Measurements from ENCODE around the gene WARS2.
"Not testable (repeated sequence)": the region's sequence is repeated elsewhere in the genome, so short reads cannot be mapped to it uniquely, and the experiment has no call there.

Gene WARS2

GRCh38 chr1:119140177-119141019 lies at the start of gene WARS2:
Gene WARS2, minus strand, starts transcription at chr1:119140653. Its CDS starts 9 bp downstream, at chr1:119140644.
- in situ Hi-C loops (cut with HindIII; ENCODE audit: low sequenced_read_pairs), result loop anchor here (25.0 kb wide), 1 partner anchor 128 kb away; no protein-coding TSS in a partner anchor

GRCh38 chr1:119188926-119189325 lies 48.5 kb upstream of the WARS2 start:
- in situ Hi-C loops (cut with HindIII; ENCODE audit: low sequenced_read_pairs), result no loop called here

GRCh38 chr1:119187416-119187815 lies 47.0 kb upstream of the WARS2 start:
- in situ Hi-C loops (cut with HindIII; ENCODE audit: low sequenced_read_pairs), result no loop called here

- in situ Hi-C loops (cut with HindIII; ENCODE audit: low sequenced_read_pairs), result no loop called here
These were observed 46.0 kb upstream of the WARS2 start for GRCh38 chr1:119186471-119186870.

- in situ Hi-C loops (cut with HindIII; ENCODE audit: low sequenced_read_pairs), result no loop called here
These were observed 44.5 kb upstream of the WARS2 start for GRCh38 chr1:119184972-119185371.

GRCh38 chr1:119181218-119181617 lies 40.8 kb upstream of the WARS2 start:
- in situ Hi-C loops (cut with HindIII; ENCODE audit: low sequenced_read_pairs), result no loop called here

GRCh38 chr1:119179051-119179450 lies 38.6 kb upstream of the WARS2 start:
- in situ Hi-C loops (cut with HindIII; ENCODE audit: low sequenced_read_pairs), result no loop called here

- in situ Hi-C loops (cut with HindIII; ENCODE audit: low sequenced_read_pairs), result not testable (repeated sequence)
These were observed 32.5 kb upstream of the WARS2 start for GRCh38 chr1:119172927-119173326.

GRCh38 chr1:119171381-119172010 lies 31.0 kb upstream of the WARS2 start:
- in situ Hi-C loops (cut with HindIII; ENCODE audit: low sequenced_read_pairs), result not testable (repeated sequence)

- in situ Hi-C loops (cut with HindIII; ENCODE audit: low sequenced_read_pairs), result no loop called here
These were observed 22.9 kb upstream of the WARS2 start for GRCh38 chr1:119163396-119163795.

GRCh38 chr1:119160866-119161265 lies 20.4 kb upstream of the WARS2 start:
- in situ Hi-C loops (cut with HindIII; ENCODE audit: low sequenced_read_pairs), result no loop called here

GRCh38 chr1:119160409-119160808 lies 20.0 kb upstream of the WARS2 start:
- in situ Hi-C loops (cut with HindIII; ENCODE audit: low sequenced_read_pairs), result no loop called here

- in situ Hi-C loops (cut with HindIII; ENCODE audit: low sequenced_read_pairs), result no loop called here
These were observed 19.5 kb upstream of the WARS2 start for GRCh38 chr1:119159966-119160365.

GRCh38 chr1:119159111-119159510 lies 18.7 kb upstream of the WARS2 start:
- in situ Hi-C loops (cut with HindIII; ENCODE audit: low sequenced_read_pairs), result no loop called here

GRCh38 chr1:119156761-119157160 lies 16.3 kb upstream of the WARS2 start:
- in situ Hi-C loops (cut with HindIII; ENCODE audit: low sequenced_read_pairs), result not testable (repeated sequence)

GRCh38 chr1:119155069-119155468 lies 14.6 kb upstream of the WARS2 start:
- in situ Hi-C loops (cut with HindIII; ENCODE audit: low sequenced_read_pairs), result not testable (repeated sequence)

- in situ Hi-C loops (cut with HindIII; ENCODE audit: low sequenced_read_pairs), result no loop called here
These were observed 9.7 kb upstream of the WARS2 start for GRCh38 chr1:119150150-119150549.

GRCh38 chr1:119147661-119148090 lies 7.2 kb upstream of the WARS2 start:
- in situ Hi-C loops (cut with HindIII; ENCODE audit: low sequenced_read_pairs), result loop anchor here (25.0 kb wide), 1 partner anchor 135 kb away; no protein-coding TSS in a partner anchor

GRCh38 chr1:119146466-119146865 lies 6.0 kb upstream of the WARS2 start:
- in situ Hi-C loops (cut with HindIII; ENCODE audit: low sequenced_read_pairs), result loop anchor here (25.0 kb wide), 1 partner anchor 134 kb away; no protein-coding TSS in a partner anchor

GRCh38 chr1:119144813-119145212 lies 4.4 kb upstream of the WARS2 start:
- in situ Hi-C loops (cut with HindIII; ENCODE audit: low sequenced_read_pairs), result loop anchor here (25.0 kb wide), 1 partner anchor 133 kb away; no protein-coding TSS in a partner anchor

- in situ Hi-C loops (cut with HindIII; ENCODE audit: low sequenced_read_pairs), result loop anchor here (25.0 kb wide), 1 partner anchor 131 kb away; no protein-coding TSS in a partner anchor
These were observed 3.3 kb upstream of the WARS2 start for GRCh38 chr1:119143706-119144105.

- in situ Hi-C loops (cut with HindIII; ENCODE audit: low sequenced_read_pairs), result loop anchor here (25.0 kb wide), 1 partner anchor 129 kb away; no protein-coding TSS in a partner anchor
These were observed 1.2 kb upstream of the WARS2 start for GRCh38 chr1:119141660-119142059.
